Large intestine (tissue), 3 donors: ENCODE results near the gene LGI4. TPM values are rescaled to one million over a fixed set of nuclear protein-coding genes. Genes with fewer than 3 reads are reported as not detected.
"Not testable (repeated sequence)": the region's sequence is repeated elsewhere in the genome, so short reads cannot be mapped to it uniquely, and the experiment has no call there.

ENCODE experiments used
- DNase-seq, 2 donors: peaks; one replicate each; pipeline versions ENCODE4 v3.0.0 to v3.0.0-alpha.2; 2013
- H3K27ac ChIP-seq: one replicate; pipeline ENCODE4 v1.5.1; 2013; ENCODE audit warnings: low read length
- H3K27me3 ChIP-seq: 2 replicates; pipeline ENCODE4 v1.6.1; 2013; ENCODE audit warnings: low read length; ENCODE audit not compliant: control insufficient read depth, insufficient read depth
- H3K36me3 ChIP-seq: 2 replicates; pipeline ENCODE4 v1.6.1; 2013; ENCODE audit warnings: low read length; ENCODE audit not compliant: control insufficient read depth, insufficient read depth
- H3K4me1 ChIP-seq: one replicate; pipeline ENCODE4 v1.6.1; 2013; ENCODE audit warnings: low read length; ENCODE audit not compliant: control insufficient read depth, insufficient read depth
- H3K4me3 ChIP-seq: one replicate; pipeline ENCODE4 v1.5.1; 2013; ENCODE audit warnings: low read length
- H3K9me3 ChIP-seq: one replicate; pipeline ENCODE4 v1.6.1; 2013; ENCODE audit warnings: mild to moderate bottlenecking, low read depth, low read length, moderate library complexity; ENCODE audit not compliant: control insufficient read depth
- WGBS: methylation state at CpG from one replicate; pipeline ENCODE4 v1.1.5; 2013; ENCODE audit warnings: low lambda C conversion rate; ENCODE audit not compliant: insufficient coverage; 5-methylcytosine and 5-hydroxymethylcytosine counted together
- polyA plus RNA-seq: library from polyadenylated mRNA; unstranded; fragments of 120-200 nt; gene quantifications from one replicate; pipeline ENCODE4 v1.2.1, GENCODE V29; 2013

Gene LGI4
- polyA plus RNA-seq, 1 donor = 9.4 TPM

- Histone ChIP-seq H3K27ac (no peak overlapping the region), H3K36me3 (no peaks in the 10 kb centered on the region), H3K4me1 (no peaks in the 10 kb centered on the region), H3K4me3 (no peak overlapping the region), H3K27me3 (no peaks in the 10 kb centered on the region), H3K9me3 (peaks cover 13% of the 10 kb centered on the region)
- WGBS = 100% methylated on average over 6 of the region's 30 CpGs
- DNase-seq = no peak
Measured at GRCh38 chr19:35105411-35106290, 29.2 kb downstream of the LGI4 start.

GRCh38 chr19:35105047-35105410 lies 29.8 kb downstream of the LGI4 start:
- no CpG with 5 or more reads among the region's 6 CpGs for WGBS
- H3K9me3 ChIP-seq = peaks cover 13% of the 10 kb centered on the region
- H3K4me3 ChIP-seq = no peak overlapping the region
- no peak for DNase-seq
- no peaks in the 10 kb centered on the region for H3K27me3 ChIP-seq
- no peaks in the 10 kb centered on the region for H3K36me3 ChIP-seq
- H3K27ac ChIP-seq = no peak overlapping the region
- H3K4me1 ChIP-seq = no peaks in the 10 kb centered on the region

GRCh38 chr19:35104361-35104760 lies 30.5 kb downstream of the LGI4 start:
- H3K27me3 ChIP-seq = no peaks in the 10 kb centered on the region
- DNase-seq = no peak
- H3K4me3 ChIP-seq = no peak overlapping the region
- H3K27ac ChIP-seq = no peak overlapping the region
- H3K4me1 ChIP-seq = no peaks in the 10 kb centered on the region
- no CpG with 5 or more reads among the region's 11 CpGs for WGBS
- peaks cover 13% of the 10 kb centered on the region for H3K9me3 ChIP-seq
- H3K36me3 ChIP-seq = no peaks in the 10 kb centered on the region

GRCh38 chr19:35103614-35104013 lies 31.2 kb downstream of the LGI4 start:
- H3K4me3 ChIP-seq, H3K4me1 ChIP-seq, H3K27me3 ChIP-seq, H3K27ac ChIP-seq, H3K36me3 ChIP-seq, DNase-seq: not testable (repeated sequence)
- no CpG with 5 or more reads among the region's 10 CpGs for WGBS
- H3K9me3 ChIP-seq = peaks cover 15% of the 10 kb centered on the region

GRCh38 chr19:35101949-35102348 lies 32.9 kb downstream of the LGI4 start:
- H3K27ac ChIP-seq, DNase-seq, H3K36me3 ChIP-seq, H3K27me3 ChIP-seq, H3K4me3 ChIP-seq, H3K4me1 ChIP-seq: not testable (repeated sequence)
- H3K9me3 ChIP-seq = peaks cover 19% of the 10 kb centered on the region
- no CpG with 5 or more reads among the region's 10 CpGs for WGBS

GRCh38 chr19:35100588-35101533 lies 34.0 kb downstream of the LGI4 start:
- H3K9me3 ChIP-seq = peaks cover 15% of the 10 kb centered on the region
- WGBS = 100% methylated on average over 1 of the region's 16 CpGs

GRCh38 chr19:35099897-35100275 lies 35.0 kb downstream of the LGI4 start:
- H3K4me3 ChIP-seq = no peak overlapping the region
- peaks cover 7% of the 10 kb centered on the region for H3K9me3 ChIP-seq
- DNase-seq = no peak
- no peak overlapping the region for H3K27ac ChIP-seq
- H3K27me3 ChIP-seq = no peaks in the 10 kb centered on the region
- H3K4me1 ChIP-seq = peaks cover 1% of the 10 kb centered on the region
- no CpG with 5 or more reads among the region's 13 CpGs for WGBS
- no peaks in the 10 kb centered on the region for H3K36me3 ChIP-seq

More at GRCh38 chr19:35100588-35101533, 34.0 kb downstream of the LGI4 start:
- no peak overlapping the region for H3K4me3 ChIP-seq
- no peak for DNase-seq
- H3K27me3 ChIP-seq = no peaks in the 10 kb centered on the region
- H3K27ac ChIP-seq = no peak overlapping the region
- H3K36me3 ChIP-seq = no peaks in the 10 kb centered on the region
- no peaks in the 10 kb centered on the region for H3K4me1 ChIP-seq

GRCh38 chr19:35099155-35099896 lies 35.5 kb downstream of the LGI4 start:
- Histone ChIP-seq H3K27ac (no peak overlapping the region), H3K4me3 (no peak overlapping the region), H3K36me3 (no peaks in the 10 kb centered on the region), H3K4me1 (peaks cover 5% of the 10 kb centered on the region), H3K27me3 (no peaks in the 10 kb centered on the region), H3K9me3 (peaks cover 7% of the 10 kb centered on the region)
- no peak for DNase-seq
- WGBS = no CpG with 5 or more reads among the region's 21 CpGs

- no CpG with 5 or more reads among the region's 29 CpGs for WGBS
- peaks cover 7% of the 10 kb centered on the region for H3K9me3 ChIP-seq
- H3K36me3 ChIP-seq = no peaks in the 10 kb centered on the region
- H3K4me1 ChIP-seq = peaks cover 11% of the 10 kb centered on the region
- no peak for DNase-seq
- H3K27me3 ChIP-seq = no peaks in the 10 kb centered on the region
- no peak overlapping the region for H3K27ac ChIP-seq
- no peak overlapping the region for H3K4me3 ChIP-seq
Measured at GRCh38 chr19:35098413-35099049, 36.3 kb downstream of the LGI4 start.
